ENCODE measurements around the gene ARID2. TPM values are rescaled to one million over a fixed set of nuclear protein-coding genes. Genes with fewer than 3 reads are reported as not detected.

Gene ARID2
- total and polyA plus RNA-seq, 2 donors (not counting 1 experiment from before 2014, with no cell fraction given), result 5.0 to 49.2 TPM

GRCh38 chr12:45721369-45721768 is 8.1 kb upstream of the ARID2 start:
- H3K79me2 ChIP-seq (ENCODE audit: control insufficient read depth, insufficient read depth, low read length), result peaks cover 69% of the 10 kb centered on the region
- no peak overlapping the region for H3K27ac ChIP-seq (ENCODE audit: low read length in 2 of 2)
- peaks cover 24% of the 10 kb centered on the region for H4K20me1 ChIP-seq (ENCODE audit: control insufficient read depth, insufficient read depth, low read length, poor library complexity, severe bottlenecking)
- CTCF ChIA-PET, result interaction anchor here (1.0 to 12.6 kb wide), 2 partner anchors 24 to 176 kb away, joined by 5 to 151 read pairs; no protein-coding TSS in a partner anchor
- H3K4me1 Mint-ChIP-seq, result peaks cover 53% of the 10 kb centered on the region
- no peak overlapping the region for H2AFZ ChIP-seq (ENCODE audit: insufficient read depth, low read depth, low read length, poor library complexity, severe bottlenecking)
- no peaks in the 10 kb centered on the region for H3K9me3 ChIP-seq (ENCODE audit: control extremely low read depth in 1 of 3, control insufficient read depth in 2 of 3, insufficient read depth in 1 of 3, low read length in 2 of 3)
- WGBS (ENCODE audit: insufficient coverage), result no CpG with 5 or more reads among the region's 2 CpGs
- peaks cover 20 to 27% of the 10 kb centered on the region in 2 donors for H3K4me1 ChIP-seq (ENCODE audit: control insufficient read depth in 2 of 2, insufficient read depth in 2 of 2, low read length in 2 of 2)
- no peaks in the 10 kb centered on the region for H3K9me3 Mint-ChIP-seq (ENCODE audit: insufficient read depth)
- H3K27me3 Mint-ChIP-seq, result no peaks in the 10 kb centered on the region
- TF ChIP-seq CTCF (IDR thresholded peaks at IDR 0.05) (no peak), EZH2 (IDR thresholded peaks at IDR 0.05; ENCODE audit: borderline replicate concordance, insufficient read depth, low read depth, low read length, poor library complexity, severe bottlenecking) (no peak)
- no peak overlapping the region for H3K4me3 Mint-ChIP-seq
- ATAC-seq (ENCODE audit: low read depth), result no peak
- H3K4me3 ChIP-seq (ENCODE audit: control extremely low read depth in 1 of 5, extremely low read depth in 1 of 5, insufficient read depth in 1 of 5, low read depth in 2 of 5, low read length in 4 of 5), result no peak overlapping the region
- POLR2A ChIA-PET, result no interaction called here
- no peak overlapping the region for H3K4me2 ChIP-seq (replicated peaks; ENCODE audit: low read depth, low read length, poor library complexity, severe bottlenecking)
- no peak overlapping the region for H3K9ac ChIP-seq (ENCODE audit: low read length)
- H3K36me3 ChIP-seq (replicated peaks in 1 of 2; ENCODE audit: control extremely low read depth in 1 of 2, control insufficient read depth in 1 of 2, extremely low read depth in 1 of 2, insufficient read depth in 2 of 2, low read length in 1 of 2), result no peaks in the 10 kb centered on the region
- H3K27me3 ChIP-seq (replicated peaks in 1 of 4; ENCODE audit: control extremely low read depth in 1 of 4, control insufficient read depth in 3 of 4, insufficient read depth in 4 of 4, low read length in 3 of 4), result no peaks in the 10 kb centered on the region
- H3K27ac Mint-ChIP-seq, result no peak overlapping the region
- DNase-seq, result no peak
- intact Hi-C loops (cut with micrococcal nuclease), result no loop called here

- Mint-ChIP-seq H3K4me1 (peaks cover 53% of the 10 kb centered on the region), H3K27ac (no peak overlapping the region), H3K9me3 (ENCODE audit: insufficient read depth) (no peaks in the 10 kb centered on the region), H3K4me3 (no peak overlapping the region), H3K27me3 (no peaks in the 10 kb centered on the region)
- no CpG with 5 or more reads among the region's 7 CpGs for WGBS (ENCODE audit: insufficient coverage)
- intact Hi-C loops (cut with micrococcal nuclease), result no loop called here
- TF ChIP-seq EZH2 (IDR thresholded peaks at IDR 0.05; ENCODE audit: borderline replicate concordance, insufficient read depth, low read depth, low read length, poor library complexity, severe bottlenecking) (no peak), CTCF (IDR thresholded peaks at IDR 0.05) (no peak)
- no peaks in the 10 kb centered on the region for H3K36me3 ChIP-seq (replicated peaks in 1 of 2; ENCODE audit: control extremely low read depth in 1 of 2, control insufficient read depth in 1 of 2, extremely low read depth in 1 of 2, insufficient read depth in 2 of 2, low read length in 1 of 2)
- no peak overlapping the region for H2AFZ ChIP-seq (ENCODE audit: insufficient read depth, low read depth, low read length, poor library complexity, severe bottlenecking)
- CTCF ChIA-PET, result interaction anchor here (0.5 to 12.6 kb wide), 3 partner anchors 65 to 176 kb away, joined by 3 to 151 read pairs (median 3); no protein-coding TSS in a partner anchor
- POLR2A ChIA-PET, result no interaction called here
- H3K79me2 ChIP-seq (ENCODE audit: control insufficient read depth, insufficient read depth, low read length), result peaks cover 72% of the 10 kb centered on the region
- DNase-seq (no peak), ATAC-seq (ENCODE audit: low read depth) (no peak)
- H3K4me3 ChIP-seq (ENCODE audit: control extremely low read depth in 1 of 5, extremely low read depth in 1 of 5, insufficient read depth in 1 of 5, low read depth in 2 of 5, low read length in 4 of 5), result no peak overlapping the region
- no peak overlapping the region for H3K4me2 ChIP-seq (replicated peaks; ENCODE audit: low read depth, low read length, poor library complexity, severe bottlenecking)
- peaks cover 21% of the 10 kb centered on the region for H4K20me1 ChIP-seq (ENCODE audit: control insufficient read depth, insufficient read depth, low read length, poor library complexity, severe bottlenecking)
- no peak overlapping the region for H3K9ac ChIP-seq (ENCODE audit: low read length)
- no peaks in the 10 kb centered on the region for H3K27me3 ChIP-seq (replicated peaks in 1 of 4; ENCODE audit: control extremely low read depth in 1 of 4, control insufficient read depth in 3 of 4, insufficient read depth in 4 of 4, low read length in 3 of 4)
- no peaks in the 10 kb centered on the region for H3K9me3 ChIP-seq (ENCODE audit: control extremely low read depth in 1 of 3, control insufficient read depth in 2 of 3, insufficient read depth in 1 of 3, low read length in 2 of 3)
- H3K4me1 ChIP-seq (ENCODE audit: control insufficient read depth in 2 of 2, insufficient read depth in 2 of 2, low read length in 2 of 2), result peaks cover 20 to 27% of the 10 kb centered on the region in 2 donors
- H3K27ac ChIP-seq (ENCODE audit: low read length in 2 of 2), result no peak overlapping the region
Observed at GRCh38 chr12:45721954-45722353, 7.6 kb upstream of the ARID2 start.

Data from B cell (primary cell).